Stimulated activated CD4-positive, alpha-beta T cell treated with anti-CD3 and anti-CD28 coated beads, Interleukin-4, amount 100 ng/mL, for 4 hours (primary cell): Measurements from ENCODE around the gene TMEM14B.
"Not testable (repeated sequence)": the region's sequence is repeated elsewhere in the genome, so short reads cannot be mapped to it uniquely, and the experiment has no call there.

Experiments used
- DNase-seq, 2 experiments: peaks; one replicate each; pipeline ENCODE4 v3.0.0-alpha.2; 2020

TMEM14B gene

DNA sequence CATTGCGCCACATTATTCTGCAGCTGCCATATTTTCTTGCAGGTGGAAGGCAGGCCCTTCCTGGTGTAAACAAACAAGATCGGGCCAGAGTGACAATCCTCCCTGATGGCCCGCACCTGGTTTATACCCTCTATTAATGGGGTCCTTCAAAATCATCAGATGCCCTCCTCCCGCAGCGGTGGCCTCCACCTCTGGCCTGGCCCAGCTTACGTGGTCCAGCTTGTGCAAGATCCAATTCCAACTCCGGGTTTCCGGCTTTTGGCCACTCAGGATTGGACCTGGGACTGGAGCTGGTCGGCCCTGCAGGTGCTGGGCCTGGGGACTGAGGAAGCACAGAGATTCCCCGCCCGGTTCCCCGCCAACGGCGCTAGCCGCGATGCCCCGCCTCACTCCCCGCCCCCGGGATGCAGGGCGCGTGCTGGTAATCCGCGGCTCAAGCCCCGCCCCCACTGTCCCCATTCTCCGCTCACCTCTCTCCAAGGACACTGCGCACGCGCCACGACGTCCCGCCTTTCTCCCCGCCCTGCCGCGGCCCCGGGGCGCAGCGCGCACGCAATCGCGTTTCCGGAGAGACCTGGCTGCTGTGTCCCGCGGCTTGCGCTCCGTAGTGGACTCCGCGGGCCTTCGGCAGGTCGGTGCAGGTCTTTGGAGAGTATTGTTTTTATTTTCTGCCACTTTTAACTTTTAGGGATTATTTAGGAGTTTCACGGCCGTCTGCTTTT lies at the start of gene TMEM14B:
TSS of gene TMEM14B (plus strand) at position 555 of the 722 bp plus-strand sequence. CDS start 1,441 bp downstream, outside the sequence.
- peak; percentile 98 to 100 for DNase-seq

DNA sequence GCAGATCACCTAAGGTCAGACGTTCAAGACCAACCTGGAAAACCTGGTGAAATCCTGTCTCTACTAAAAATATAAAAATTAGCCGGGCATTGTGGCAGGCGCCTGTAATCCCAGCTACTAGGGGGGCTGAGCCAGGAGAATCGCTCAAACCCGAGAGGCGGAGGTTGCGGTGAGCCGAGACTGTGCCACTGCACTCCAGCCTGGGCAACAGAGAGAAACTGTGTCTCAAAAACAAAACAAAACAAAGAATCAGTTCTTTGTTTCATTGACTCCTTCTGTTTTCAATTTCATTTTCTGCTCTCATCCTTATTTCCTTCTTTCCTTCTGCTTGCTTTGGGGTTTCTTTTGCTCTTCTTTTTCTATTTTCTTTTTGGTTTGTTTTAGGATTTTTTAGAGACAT lies 33.6 kb upstream of the TMEM14B start:
- DNase-seq, result no peak

DNA sequence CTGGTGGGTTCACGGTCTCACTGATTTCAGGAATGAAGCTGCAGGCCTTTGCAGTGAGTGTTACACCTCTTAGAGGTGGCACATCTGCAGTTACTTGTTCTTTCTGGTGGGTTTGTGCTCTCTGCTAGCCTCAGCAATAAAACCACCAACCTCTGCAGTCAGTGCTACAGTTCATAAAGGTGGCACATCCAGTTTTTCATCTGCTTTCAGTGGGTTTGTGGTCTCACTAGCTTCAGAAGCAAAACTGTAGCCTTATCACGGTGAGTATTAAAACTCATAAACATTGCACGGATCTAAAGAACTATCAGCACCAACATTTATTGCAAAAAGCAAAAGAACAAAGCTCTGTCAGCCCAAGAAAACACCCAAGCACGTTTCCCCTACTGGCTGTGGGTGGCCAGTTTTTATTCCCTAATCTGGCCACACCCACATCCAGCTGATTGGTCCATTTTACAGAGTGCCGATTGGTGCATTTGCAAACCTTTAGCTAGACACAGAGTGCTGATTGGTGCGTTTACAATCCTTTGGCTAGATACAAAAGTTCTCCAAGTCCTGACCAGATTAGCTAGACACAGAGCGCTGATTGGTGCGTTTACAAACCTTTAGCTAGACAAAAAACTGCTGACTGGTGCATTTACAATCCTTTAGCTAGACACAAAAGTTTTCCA lies 28.2 kb upstream of the TMEM14B start:
- DNase-seq, result peak in 1 of 2 experiments; percentile 5

DNA sequence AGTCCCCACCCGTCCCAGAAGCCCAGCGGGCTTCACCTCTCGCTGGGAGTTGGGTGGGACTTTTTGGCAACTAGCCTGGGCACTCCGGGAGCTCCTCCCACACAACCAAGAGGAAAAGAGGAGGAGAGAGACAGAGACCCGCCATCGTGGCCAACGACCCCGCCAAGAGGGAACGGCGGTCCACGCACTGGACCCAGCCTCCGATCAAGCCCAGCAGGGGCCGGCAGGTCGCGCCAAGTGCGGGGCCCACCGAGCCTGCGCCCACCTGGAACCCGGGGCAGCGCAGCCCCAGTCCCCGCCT lies 27.7 kb upstream of the TMEM14B start:
- DNase-seq, result no peak

DNA sequence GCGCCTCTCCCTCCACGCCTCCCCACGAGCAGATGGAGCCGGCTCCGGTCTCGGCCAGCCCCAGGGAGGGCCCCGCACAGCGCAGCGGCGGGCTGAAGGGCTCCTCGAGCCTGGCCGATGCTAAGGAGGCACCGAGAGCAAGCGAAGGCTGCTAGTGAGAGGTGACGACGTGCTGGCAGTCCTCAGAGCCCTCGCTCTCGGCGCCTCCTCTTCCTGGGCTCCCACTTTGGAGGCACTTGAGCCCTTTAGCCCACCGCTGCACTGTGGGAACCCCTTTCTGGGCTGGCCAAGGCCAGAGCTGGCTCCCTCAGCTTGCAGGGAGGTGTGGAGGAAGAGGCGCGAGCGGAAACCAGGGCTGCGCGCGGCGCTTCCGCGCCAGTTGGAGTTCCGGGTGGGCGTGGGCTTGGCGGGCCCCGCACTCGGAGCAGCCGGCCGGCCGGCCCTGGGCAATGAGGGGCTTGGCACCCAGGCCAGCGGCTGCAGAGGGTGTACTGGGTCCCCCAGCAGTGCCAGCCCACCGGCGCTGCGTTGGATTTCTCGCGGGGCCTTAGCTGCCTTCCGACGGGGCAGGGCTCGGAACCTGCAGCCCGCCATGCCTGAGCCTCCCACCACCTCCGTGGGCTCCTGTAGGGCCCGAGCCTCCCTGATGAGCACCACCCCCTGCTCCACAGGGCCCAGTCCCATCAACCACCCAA lies 27.2 kb upstream of the TMEM14B start:
- peak; percentile 33 to 53 for DNase-seq

DNA sequence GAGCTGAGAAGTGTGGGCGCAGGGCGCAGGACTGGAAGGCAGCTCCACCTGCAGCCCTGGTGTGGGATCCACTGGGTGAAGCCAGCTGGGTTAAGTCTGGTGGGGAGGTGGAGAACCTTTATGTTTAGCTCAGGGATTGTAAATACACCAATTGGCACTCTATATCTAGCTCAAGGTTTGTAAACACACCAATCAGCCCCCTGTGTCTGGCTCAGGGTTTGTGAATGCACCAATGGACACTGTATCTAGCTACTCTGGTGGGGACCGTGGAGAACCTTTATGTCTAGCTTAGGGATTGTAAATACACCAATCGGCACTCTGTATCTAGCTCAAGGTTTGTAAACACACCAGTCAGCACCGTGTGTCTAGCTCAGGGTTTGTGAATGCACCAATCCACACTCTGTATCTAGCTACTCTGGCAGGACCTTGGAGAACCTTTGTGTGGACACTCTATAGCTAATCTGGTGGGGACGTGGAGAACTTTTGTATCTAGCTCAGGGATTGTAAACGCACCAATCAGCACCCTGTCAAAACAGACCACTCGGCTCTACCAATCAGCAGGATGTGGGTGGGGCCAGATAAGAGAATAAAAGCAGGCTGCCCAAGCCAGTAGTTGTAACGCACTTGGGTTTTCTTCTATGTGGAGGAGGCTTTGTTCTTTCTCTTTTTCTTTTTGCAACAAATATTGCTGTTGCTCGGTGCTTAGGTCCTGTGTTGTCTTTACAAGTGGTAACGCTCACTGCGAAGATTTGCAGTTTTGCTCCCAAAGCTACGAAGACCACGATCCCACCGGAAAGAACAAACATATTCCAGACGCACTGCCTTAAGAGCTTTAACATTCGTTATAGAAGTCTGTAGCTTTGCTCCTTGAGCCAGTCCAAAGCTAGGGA lies 26.4 kb upstream of the TMEM14B start:
- DNase-seq, result not testable (repeated sequence)

DNA sequence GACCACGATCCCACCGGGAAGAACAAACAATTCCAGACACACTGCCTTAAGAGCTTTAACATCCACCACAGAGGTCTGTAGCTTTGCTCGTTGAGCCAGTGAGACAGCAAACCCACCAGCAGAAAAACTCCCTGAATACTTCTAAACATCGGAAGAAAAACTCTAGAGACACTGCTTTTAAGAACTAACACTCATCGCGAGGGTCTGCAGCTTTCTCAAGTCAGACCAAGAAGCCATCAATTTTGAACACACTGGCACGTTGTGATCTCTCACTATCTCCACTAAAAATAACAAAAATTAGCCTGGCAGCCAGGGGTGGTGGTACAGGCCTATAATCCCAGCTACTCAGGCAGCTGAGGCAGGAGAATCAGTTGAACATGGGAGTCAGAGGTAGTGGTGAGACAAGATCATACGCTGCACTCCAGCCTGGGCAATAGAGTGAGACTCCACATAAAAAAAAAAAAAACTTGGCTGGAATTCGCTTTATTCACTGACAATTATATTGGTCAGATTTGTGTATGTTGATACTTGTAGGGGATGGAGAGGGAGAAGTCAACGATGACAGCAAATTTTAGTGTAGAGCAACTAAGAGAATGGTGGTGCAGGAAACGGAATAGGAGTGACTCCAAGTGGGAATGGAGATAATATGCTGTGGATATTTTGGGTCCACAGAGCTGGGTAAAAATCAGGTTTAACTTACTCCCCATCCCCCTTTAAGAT lies 25.6 kb upstream of the TMEM14B start:
- no peak for DNase-seq

DNA sequence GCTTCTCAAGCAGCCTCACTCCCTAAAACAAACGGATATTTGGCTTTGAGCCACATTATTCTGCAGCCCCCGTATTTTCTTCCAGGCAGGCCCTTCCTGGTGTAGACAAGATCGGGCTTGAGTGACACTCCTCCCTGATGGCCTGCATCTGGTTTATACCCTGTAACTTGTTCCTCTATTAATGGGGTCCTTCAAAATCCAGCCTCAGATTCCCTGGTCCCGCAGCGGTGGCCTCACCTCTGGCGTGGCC lies 25.1 kb upstream of the TMEM14B start:
- no peak for DNase-seq

DNA sequence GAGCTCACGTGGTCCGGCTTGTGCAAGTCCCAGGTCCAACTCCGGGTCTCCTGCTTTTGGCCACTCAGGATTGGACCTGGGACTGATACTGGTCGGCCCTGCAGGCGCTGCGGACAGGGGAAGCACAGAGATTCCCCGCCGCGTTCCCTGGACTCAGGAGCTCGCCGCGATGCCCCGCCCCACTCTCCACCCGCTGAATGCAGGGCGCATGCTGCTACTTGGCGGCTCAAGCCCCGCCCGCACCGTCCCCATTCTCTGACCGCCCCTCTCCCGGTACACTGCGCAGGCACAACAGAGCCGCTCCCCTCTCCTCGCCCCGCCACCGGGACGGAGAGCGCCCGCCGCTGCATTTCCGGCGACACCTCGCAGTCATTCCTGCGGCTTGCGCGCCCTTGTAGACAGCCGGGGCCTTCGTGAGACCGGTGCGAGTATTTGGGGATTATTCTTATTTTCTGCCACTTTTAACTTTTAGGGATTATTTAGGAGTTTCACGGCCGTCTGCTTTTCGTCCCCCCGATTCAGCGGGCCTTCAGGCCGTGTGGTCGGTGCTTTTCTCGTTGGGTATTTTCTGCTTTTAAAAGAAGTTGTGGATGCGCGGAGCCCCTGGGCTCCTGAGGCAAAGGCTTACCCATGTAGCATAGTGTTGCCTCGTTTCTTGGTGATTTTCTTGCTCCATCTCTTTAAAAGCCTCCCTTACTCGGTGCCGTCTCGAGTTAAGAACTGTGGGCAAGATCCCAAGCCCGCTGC lies 24.6 kb upstream of the TMEM14B start, which contains the start of gene TMEM14C:
TSS of gene TMEM14C (plus strand) at position 251 of the 747 bp plus-strand sequence. CDS start 1,544 bp downstream, outside the sequence.
- DNase-seq, result peak; percentile 75 to 88

DNA sequence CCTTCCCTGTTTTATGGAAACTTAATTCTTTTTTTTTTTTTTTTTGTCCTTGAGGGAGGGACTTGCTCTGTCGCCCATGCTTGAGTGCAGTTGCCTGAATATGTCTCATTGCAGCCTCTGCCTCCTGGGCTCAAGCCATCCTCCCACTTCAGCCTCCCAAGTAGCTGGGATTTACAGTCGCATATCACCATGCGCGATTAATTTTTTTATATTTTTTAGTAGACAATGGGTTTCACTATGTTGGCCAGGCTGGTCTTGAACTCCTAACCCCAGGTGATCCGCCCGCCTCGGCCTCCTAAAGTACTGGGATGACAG lies 24.1 kb upstream of the TMEM14B start:
- no peak for DNase-seq

DNA sequence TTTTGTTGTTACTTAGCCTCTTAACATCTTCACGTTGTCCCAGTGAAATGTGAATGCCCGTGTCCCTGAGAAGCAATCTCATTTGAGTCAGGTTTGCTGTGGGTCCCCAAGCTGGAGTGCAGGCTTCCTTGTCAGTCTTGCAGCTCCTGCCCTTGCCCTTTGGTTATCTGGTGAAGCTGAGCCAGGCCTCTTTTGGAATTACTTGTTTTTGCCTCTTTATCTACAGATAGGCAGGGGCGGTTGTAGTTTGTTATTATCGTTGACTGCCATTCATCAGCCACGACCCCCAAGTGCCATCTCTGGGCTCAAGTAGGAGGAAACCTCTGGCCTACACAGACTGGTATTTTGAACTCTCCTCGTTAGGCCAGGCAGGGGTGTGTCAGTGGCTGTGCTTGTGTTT lies 22.6 kb upstream of the TMEM14B start:
- no peak for DNase-seq

DNA sequence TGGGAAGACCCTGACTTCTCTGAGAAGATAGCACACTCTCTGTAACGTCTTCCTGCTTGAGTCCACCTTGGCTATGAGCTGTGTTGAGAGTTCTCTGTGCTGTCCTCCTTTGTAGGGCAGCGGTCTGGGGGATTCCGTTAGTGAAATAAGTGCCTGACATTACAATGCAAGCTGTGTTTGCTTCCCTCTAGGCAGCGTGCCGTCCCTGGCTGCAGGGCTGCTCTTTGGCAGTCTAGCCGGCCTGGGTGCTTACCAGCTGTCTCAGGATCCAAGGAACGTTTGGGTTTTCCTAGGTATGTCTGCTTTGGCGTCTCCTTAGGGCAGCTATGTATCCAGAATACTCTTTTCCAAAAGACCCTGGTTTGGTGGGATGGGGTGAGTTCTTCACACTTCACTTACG lies 21.9 kb upstream of the TMEM14B start:
- no peak for DNase-seq

DNA sequence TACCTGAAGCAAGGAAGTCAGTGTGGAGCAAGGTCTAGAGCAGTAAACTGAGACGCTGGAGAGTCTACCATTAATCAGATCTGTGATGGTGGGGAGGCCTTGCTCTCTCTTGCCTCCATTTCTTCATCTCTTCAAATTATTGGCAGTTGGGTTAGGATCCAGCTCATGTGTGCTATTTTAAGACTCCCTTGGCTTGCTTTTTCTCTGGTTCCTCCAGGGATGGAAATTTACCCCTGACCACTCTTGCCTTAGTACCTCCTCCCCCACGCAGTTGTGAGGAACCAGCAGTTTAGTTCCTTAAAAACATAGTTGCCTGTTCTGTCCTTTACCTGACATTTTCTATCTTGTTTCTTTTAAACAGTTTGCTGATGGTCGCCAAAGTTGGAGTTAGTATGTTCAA lies 17.4 kb upstream of the TMEM14B start:
- no peak for DNase-seq

DNA sequence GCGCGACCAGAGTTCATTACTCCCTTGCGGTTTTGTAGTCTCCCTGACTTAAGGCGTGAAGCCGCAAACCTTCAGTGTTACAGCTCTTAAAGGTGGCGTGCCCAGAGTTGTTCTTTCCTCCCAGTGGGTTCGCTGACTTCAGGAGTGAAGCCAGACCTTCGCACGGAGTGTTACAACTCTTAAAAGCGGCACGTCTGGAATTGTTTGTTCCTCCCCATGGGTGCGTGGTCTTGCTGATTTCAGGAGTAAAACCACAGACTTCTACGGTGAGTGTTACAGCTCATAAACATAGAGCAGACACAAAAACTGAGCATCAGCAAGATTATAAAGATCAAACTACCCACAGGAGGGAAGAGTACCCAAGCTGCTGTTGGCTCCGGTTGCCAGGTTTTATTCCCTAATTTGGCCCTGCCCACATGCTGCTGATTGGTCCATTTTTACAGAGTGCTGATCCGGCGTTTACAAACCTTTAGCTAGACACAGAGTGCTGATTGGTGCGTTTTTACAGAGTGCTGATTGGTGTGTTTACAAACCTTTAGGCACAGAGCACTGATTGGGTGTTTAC lies 14.4 kb upstream of the TMEM14B start:
- peak in 1 of 2 experiments; percentile 7 for DNase-seq

DNA sequence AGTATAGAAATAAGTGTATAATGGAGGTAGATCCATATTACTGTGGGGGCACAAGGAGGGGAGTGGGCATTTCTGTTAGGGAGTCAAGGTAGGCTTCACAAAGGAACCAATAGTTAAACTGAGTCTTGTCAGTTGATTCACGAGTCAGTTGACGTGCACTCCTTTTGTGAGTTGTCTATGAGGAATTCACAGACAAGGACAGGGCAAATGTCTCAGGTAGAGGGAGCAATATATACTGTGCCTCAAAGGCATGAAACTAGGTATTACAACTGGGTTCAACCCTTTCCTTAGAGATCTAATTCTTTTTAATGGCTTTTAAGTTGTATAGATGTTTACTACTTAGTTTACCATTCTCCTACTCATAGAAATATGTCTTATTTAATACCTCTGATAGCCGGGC lies 13.7 kb upstream of the TMEM14B start:
- no peak for DNase-seq

DNA sequence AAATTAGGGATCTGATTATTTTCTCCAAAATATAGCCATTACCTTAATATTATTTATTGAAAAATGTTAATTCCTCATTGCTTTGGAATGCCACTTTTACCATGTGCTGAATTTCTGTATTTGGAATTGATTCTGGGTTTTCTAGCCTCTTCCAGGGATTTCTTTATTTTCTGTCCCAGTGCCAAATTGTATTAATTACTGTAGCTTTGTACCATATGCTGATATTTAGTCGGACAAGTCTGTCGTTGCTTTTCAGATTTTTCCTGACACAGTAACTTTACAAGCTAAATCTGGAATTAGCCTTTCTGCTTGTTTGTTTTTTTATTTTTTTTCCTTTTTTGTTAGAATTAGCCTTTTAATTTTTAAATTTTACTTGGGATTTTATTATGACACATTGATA lies 10.9 kb upstream of the TMEM14B start:
- DNase-seq, result no peak

DNA sequence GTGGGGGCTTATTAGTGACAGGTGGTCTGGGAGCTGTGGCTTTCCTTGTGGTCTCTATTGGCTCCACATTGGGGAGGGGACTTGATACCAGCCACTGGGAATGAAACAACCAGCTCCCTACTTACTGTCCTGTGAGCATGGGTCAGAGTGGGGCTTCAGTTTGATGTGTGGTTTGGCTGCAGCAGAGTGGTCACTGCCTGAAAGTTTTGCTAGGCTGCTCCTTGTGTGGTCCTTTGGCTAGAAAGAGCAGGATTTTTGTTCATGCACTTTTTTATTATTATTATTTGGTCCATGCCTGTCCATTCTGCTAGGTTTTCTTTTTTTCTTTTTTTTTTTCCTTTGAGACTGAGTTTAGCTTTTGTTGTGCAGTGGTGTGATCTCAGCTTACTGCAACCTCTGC lies 7.5 kb upstream of the TMEM14B start:
- DNase-seq, result no peak

DNA sequence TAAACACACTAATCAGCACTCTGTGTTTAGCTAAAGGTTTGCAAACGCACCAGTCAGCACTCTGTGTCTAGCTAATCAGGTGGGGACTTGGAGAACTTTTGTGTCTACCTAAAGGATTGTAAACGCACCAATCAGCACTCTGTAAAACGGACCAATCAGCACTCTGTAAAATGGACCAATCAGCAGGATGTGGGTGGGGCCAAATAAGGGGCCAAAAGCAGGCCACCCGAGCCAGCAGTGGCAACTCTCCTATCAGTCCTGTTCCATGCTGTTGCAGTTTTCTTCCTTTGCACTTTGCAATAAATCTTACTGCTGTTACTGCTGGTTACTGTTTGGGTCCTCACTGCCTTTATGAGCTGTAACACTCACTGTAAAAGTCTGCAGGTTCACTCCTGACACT lies 6.0 kb upstream of the TMEM14B start:
- not testable (repeated sequence) for DNase-seq

DNA sequence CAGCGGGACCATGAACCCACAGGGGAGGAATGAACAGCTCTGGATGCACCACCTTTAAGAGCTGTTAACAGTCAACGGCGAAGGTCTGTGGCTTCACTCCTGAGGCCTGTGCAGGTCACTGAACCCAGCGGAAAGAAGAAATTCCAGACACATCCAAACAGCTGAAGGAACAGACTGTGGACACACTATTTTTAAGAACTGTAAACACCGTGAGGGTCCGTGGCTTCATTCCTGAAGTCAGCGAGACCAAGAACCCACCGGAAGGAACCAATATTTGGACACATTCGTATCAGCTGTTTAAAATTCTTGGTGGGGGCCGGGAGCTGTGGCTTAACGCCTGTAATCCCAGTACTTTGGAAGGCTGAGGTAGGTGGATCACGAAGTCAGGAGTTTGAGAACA lies 5.4 kb upstream of the TMEM14B start:
- DNase-seq, result no peak

DNA sequence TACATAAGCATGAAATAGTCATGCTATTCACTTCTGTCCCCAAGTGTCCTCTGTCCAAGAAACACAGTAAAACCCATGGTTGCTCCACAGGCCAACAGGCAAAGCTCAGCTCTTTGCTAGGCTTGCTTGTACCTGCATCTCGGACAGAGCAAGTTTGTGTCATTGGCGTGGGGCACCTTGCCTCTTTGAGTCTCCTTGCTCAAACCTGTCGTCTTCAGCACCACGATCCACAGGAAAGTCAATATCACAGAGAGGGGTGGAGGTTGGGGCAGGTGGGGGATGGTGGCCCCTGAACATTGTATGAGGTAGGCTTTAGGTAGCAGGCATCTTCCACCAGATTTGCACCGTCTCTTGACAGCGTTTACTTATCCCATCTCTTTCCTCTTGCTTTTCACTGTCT lies 4.1 kb upstream of the TMEM14B start:
- DNase-seq, result no peak

DNA sequence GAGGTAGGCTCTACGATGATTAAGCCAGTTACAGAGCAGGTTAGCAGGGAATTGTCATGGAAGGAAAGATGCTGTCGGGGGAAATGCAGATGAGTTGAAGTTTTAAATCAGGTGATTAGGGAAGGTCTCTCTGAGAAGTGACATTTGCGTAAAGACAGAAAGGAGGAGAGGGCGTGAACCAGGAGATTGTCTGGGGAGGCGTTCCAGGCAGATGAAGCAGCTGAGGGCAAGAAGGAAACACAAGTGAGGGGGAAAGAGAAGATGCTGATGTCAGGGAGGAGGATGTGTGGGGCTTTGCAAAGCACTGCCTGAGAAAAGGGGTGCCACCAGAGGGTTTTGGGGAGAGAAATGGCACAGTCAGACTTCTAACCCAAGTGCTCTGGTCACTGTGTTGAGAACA lies 2.5 kb upstream of the TMEM14B start:
- DNase-seq, result no peak

DNA sequence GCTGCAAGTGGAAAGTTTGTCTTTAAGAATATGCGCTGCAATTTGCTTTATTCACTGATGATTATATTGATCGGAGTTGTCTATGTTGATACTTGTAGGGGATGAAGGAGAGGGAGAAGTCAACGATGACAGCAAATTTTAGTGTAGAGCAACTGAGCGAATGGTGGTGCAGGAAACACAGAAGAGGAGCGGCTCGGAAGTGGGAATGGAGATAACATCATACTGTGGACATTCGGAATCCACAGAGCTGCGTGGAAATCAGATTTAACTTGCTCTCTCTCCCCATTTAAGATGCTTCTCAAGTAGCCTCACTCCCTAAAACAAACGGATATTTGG lies 722 bp upstream of the TMEM14B start:
- DNase-seq, result no peak
